Right lobe of liver (tissue), 4 donors: ENCODE results near the gene ZNF804A.

Source experiments
- POLR2A ChIP-seq: fragments of 450-650 bp; IDR thresholded peaks from one replicate; pipeline ENCODE4 v1.6.1; 2017; ENCODE audit warnings: antibody characterized with exemption, mild to moderate bottlenecking
- TF ChIP-seq, protein P1 (sequence below), 4 donors: fragments of 200-600 bp in 3 of 4; fragments of 450-650 bp in 1 of 4; IDR thresholded peaks; one replicate each; pipeline versions ENCODE4 v1.5.1 to v1.8.0; 2016 to 2022; ENCODE audit warnings: antibody characterized with exemption in 4 of 4, mild to moderate bottlenecking in 2 of 4
- donor health status: DM: no; HTN: no; CAD: no.
- donor health status: DM: no; HTN: no; CAD: no.
- donor health status: DM: no; HTN: yes; CAD: no.

DNA sequence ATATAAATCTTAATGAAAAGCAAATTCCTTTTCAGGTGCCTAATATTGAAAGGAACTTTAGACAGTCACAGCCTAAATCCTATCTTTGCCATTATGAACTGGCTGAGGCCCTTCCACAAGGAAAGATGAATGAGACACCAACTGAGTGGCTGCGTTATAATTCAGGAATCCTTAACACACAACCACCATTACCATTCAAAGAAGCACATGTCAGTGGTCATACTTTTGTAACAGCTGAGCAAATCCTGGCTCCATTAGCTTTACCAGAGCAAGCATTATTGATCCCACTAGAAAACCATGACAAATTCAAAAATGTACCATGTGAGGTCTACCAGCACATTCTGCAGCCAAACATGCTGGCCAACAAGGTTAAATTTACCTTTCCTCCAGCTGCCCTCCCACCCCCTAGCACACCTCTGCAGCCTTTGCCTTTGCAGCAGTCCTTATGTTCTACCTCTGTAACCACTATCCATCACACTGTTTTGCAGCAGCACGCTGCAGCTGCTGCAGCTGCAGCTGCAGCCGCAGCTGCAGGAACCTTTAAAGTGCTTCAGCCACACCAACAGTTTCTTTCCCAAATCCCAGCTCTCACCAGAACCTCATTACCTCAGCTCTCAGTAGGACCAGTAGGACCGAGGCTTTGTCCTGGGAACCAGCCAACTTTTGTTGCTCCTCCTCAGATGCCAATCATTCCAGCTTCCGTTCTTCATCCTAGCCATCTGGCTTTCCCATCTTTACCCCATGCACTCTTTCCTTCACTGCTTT lies 340.1 kb downstream of the ZNF804A start:
- TF ChIP-seq, protein P1, sequence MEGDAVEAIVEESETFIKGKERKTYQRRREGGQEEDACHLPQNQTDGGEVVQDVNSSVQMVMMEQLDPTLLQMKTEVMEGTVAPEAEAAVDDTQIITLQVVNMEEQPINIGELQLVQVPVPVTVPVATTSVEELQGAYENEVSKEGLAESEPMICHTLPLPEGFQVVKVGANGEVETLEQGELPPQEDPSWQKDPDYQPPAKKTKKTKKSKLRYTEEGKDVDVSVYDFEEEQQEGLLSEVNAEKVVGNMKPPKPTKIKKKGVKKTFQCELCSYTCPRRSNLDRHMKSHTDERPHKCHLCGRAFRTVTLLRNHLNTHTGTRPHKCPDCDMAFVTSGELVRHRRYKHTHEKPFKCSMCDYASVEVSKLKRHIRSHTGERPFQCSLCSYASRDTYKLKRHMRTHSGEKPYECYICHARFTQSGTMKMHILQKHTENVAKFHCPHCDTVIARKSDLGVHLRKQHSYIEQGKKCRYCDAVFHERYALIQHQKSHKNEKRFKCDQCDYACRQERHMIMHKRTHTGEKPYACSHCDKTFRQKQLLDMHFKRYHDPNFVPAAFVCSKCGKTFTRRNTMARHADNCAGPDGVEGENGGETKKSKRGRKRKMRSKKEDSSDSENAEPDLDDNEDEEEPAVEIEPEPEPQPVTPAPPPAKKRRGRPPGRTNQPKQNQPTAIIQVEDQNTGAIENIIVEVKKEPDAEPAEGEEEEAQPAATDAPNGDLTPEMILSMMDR (IDR thresholded peaks at IDR 0.05): no peak
- TF ChIP-seq POLR2A: no peak
